ENCODE measurements around the gene PEX14. TPM values are rescaled to one million over a fixed set of nuclear protein-coding genes. Genes with fewer than 3 reads are reported as not detected.

PEX14 gene
- total and polyA plus RNA-seq, 2 donors (not counting 3 experiments of a cell fraction or from before 2014, with no cell fraction given): 19.5 to 26.5 TPM

- Histone ChIP-seq H3K9me1 (replicated peaks; ENCODE audit: control insufficient read depth, extremely low read depth, insufficient read depth, low read length) (no peaks in the 10 kb centered on the region), H3K27me3 (ENCODE audit: control insufficient read depth in 2 of 2, insufficient read depth in 2 of 2, low read length in 2 of 2) (no peaks in the 10 kb centered on the region), H3K27ac (ENCODE audit: insufficient read depth, low read depth, low read length) (no peak overlapping the region), H3K9ac (replicated peaks; ENCODE audit: extremely low read depth, insufficient read depth, low read length) (no peak overlapping the region), H3K79me2 (ENCODE audit: control insufficient read depth, insufficient read depth, low read length) (no peaks in the 10 kb centered on the region), H3K4me2 (ENCODE audit: insufficient read depth, low read length) (no peak overlapping the region), H4K20me1 (replicated peaks; ENCODE audit: control insufficient read depth, extremely low read depth, insufficient read depth, low read length) (no peaks in the 10 kb centered on the region), H3K4me3 (replicated peaks in 1 of 3; ENCODE audit: insufficient read depth in 1 of 3, low read depth in 1 of 3, low read length in 3 of 3) (no peak overlapping the region), H2AFZ (ENCODE audit: low read depth, low read length) (no peak overlapping the region), H3K4me1 (ENCODE audit: control insufficient read depth, extremely low read depth, insufficient read depth, low read length) (peaks cover 13% of the 10 kb centered on the region), H3K9me3 (replicated peaks; ENCODE audit: control insufficient read depth, insufficient read depth, low read length) (no peaks in the 10 kb centered on the region), H3K36me3 (ENCODE audit: control insufficient read depth in 2 of 2, extremely low read depth in 1 of 2, insufficient read depth in 2 of 2, low read length in 2 of 2) (no peaks in the 10 kb centered on the region)
- CTCF ChIA-PET: interaction anchor here (0.6 to 1.6 kb wide), 3 partner anchors 56 to 61 kb away, joined by 3 to 4 read pairs (median 3); no protein-coding TSS in a partner anchor
- no peak for TF ChIP-seq FOS (IDR thresholded peaks at IDR 0.05; ENCODE audit: borderline replicate concordance, insufficient read depth, low read length)
- no peak for TF ChIP-seq POLR2AphosphoS5 (IDR thresholded peaks at IDR 0.05; ENCODE audit: insufficient read depth, low read depth, low read length)
- TF ChIP-seq EZH2 (IDR thresholded peaks at IDR 0.05; ENCODE audit: borderline replicate concordance, low read depth, low read length, severe bottlenecking): no peak
- no peak for TF ChIP-seq POLR2A (IDR thresholded peaks at IDR 0.05; ENCODE audit: low read depth, low read length)
- no peak for TF ChIP-seq CTCF (IDR thresholded peaks at IDR 0.05; ENCODE audit: extremely low read depth in 1 of 2, insufficient read depth in 1 of 2, low read depth in 1 of 2, low read length in 2 of 2)
- no peak for TF ChIP-seq JUN (IDR thresholded peaks at IDR 0.05; ENCODE audit: borderline replicate concordance, insufficient read depth, insufficient read length, low read depth)
- no peak for TF ChIP-seq MAX (IDR thresholded peaks at IDR 0.05; ENCODE audit: insufficient read depth, insufficient read length)
- no peak for TF ChIP-seq MYC (IDR thresholded peaks at IDR 0.05; ENCODE audit: low read depth, low read length)
- no peak for TF ChIP-seq GATA2 (IDR thresholded peaks at IDR 0.05; ENCODE audit: insufficient read depth, insufficient read length, low read depth, low read length)
- DNase-seq (ENCODE audit: low read depth, low spot score) (no peak), FAIRE-seq (no peak)
- dilution Hi-C loops (cut with MboI; ENCODE audit: extremely low pct_ligation_motif_present, low sequenced_read_pairs) (no loop called here), intact Hi-C loops (cut with micrococcal nuclease) (no loop called here)
- POLR2A ChIA-PET: no interaction called here
- no TSS peak for BruUV-seq (replicated peaks)
Measured at GRCh38 chr1:10434590-10434989, 40.2 kb upstream of the PEX14 start.

All from endothelial cell of umbilical vein (primary cell).